H1 (cell line): Measurements from ENCODE around the gene NFATC4. TPM values are rescaled to one million over a fixed set of nuclear protein-coding genes. Genes with fewer than 3 reads are reported as not detected.

Experiments
- ASH2L ChIP-seq: fragments of 200-600, 300-600 bp; sonication (generic); IDR thresholded peaks from one replicate; pipeline ENCODE4 v1.7.1; 2017; ENCODE audit warnings: low read length
- CBX5 ChIP-seq: fragments of 300-800, 300-1000 bp; sonication (generic); IDR thresholded peaks from 2 replicates; pipeline ENCODE4 v1.7.1; 2016; ENCODE audit warnings: antibody characterized with exemption, low read length, low read depth
- EP300 ChIP-seq, 2 experiments: IDR thresholded peaks; 1 replicate in 1 of 2; 2 replicates in 1 of 2; pipeline ENCODE4 v1.6.1; 2011 to 2012; ENCODE audit warnings: low read depth in 2 of 2, low read length in 2 of 2, mild to moderate bottlenecking in 2 of 2, borderline replicate concordance in 1 of 2, inconsistent platforms in 1 of 2, moderate library complexity in 1 of 2
- JUND ChIP-seq: IDR thresholded peaks from 2 replicates; pipeline ENCODE4 v1.6.1; 2011; ENCODE audit warnings: mild to moderate bottlenecking, improper control_type of control experiment, low read length
- KDM4A ChIP-seq: IDR thresholded peaks from one replicate; pipeline ENCODE4 v1.7.1; 2012; ENCODE audit warnings: low read depth, mild to moderate bottlenecking, moderate library complexity, low read length, inconsistent platforms; ENCODE audit not compliant: severe bottlenecking
- RFX5 ChIP-seq: IDR thresholded peaks from 2 replicates; pipeline ENCODE4 v1.6.1; 2011; ENCODE audit warnings: low read depth, low read length, improper control_type of control experiment, borderline replicate concordance
- SP2 ChIP-seq: IDR thresholded peaks from 2 replicates; pipeline ENCODE4 v1.6.1; 2012; ENCODE audit warnings: mild to moderate bottlenecking, low read length, inconsistent platforms
- polyA plus RNA-seq, 7 experiments: library from polyadenylated mRNA; depleted of rRNA in 3 of 7; stranded (reverse) in 5 of 7; unstranded in 2 of 7; fragments of >200 nt in 5 of 7; fragments of 200-250 nt in 2 of 7; gene quantifications; 1 replicate in 5 of 7; 2 replicates in 1 of 7; 4 replicates in 1 of 7; pipeline versions ENCODE4 v1.2.1 to v1.2.3, GENCODE V29; 2011 to 2013; ENCODE audit warnings: missing spikeins in 2 of 7, mixed read lengths in 2 of 7
- total RNA-seq: library from RNA; stranded (reverse); fragmentation: NEBNext Ultra II Directional; extraction: Animal tissue kit (Norgen Biotek cat#: 25700); gene quantifications from 2 replicates; pipeline ENCODE4 v1.2.1, GENCODE V29; 2021

NFATC4 gene
- total and polyA plus RNA-seq, 2 of the 8 experiments (the other 6 are each of a cell fraction or from before 2014, with no cell fraction given), result 47.3 to 50.3 TPM

DNA sequence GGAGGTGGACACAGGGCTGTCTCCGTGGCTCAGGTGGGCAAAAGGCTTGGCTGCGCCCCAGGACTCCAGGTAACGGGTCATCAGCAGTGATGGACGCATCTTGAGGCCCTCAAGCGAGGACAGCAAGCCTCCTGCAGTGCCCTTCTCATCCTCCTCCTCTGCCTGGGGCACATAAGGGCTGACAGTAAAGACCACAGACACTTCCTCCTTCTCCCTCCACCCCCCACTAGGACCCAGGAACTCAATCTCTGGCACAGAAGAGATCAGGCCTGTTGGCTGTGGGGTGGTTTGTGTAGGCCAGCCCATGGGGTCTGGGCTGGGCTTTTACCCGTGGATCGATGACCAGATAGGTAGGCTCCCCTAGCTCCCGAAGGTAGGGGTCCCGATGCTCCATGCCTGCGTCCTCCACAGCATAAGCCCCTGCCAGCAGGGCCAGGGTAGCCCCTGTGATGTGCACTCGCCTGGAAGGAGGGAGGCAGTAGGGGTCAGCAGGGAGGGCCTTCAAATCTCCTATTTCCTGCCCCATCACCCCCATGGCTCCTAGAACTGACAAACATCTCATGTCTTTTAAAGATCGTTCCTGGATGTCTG, 38.8 kb upstream of the NFATC4 start (continued):
- no peak for TF ChIP-seq SP2
- TF ChIP-seq CBX5, result no peak
- no peak for TF ChIP-seq JUND
- no peak for TF ChIP-seq ASH2L
- TF ChIP-seq KDM4A, result no peak
- no peak for TF ChIP-seq EP300 (IDR thresholded peaks at IDR 0.05; ENCODE audit: borderline replicate concordance in 1 of 2, low read depth in 2 of 2, low read length in 2 of 2)
- no peak for TF ChIP-seq RFX5
